Measurements from ENCODE around the gene ASGR2. TPM values are rescaled to one million over a fixed set of nuclear protein-coding genes. Genes with fewer than 3 reads are reported as not detected.
"Not testable (repeated sequence)": the region's sequence is repeated elsewhere in the genome, so short reads cannot be mapped to it uniquely, and the experiment has no call there.

ASGR2 gene
- polyA plus RNA-seq, 1 donor from 2014 or later, result not detected

- H3K9me3 ChIP-seq (ENCODE audit: low read length), result no peaks in the 10 kb centered on the region
- no peaks in the 10 kb centered on the region for H3K27me3 ChIP-seq (ENCODE audit: insufficient read depth, low read depth, low read length)
- no peaks in the 10 kb centered on the region for H3K79me2 ChIP-seq (replicated peaks; ENCODE audit: insufficient read depth, low read length)
- H2AFZ ChIP-seq (ENCODE audit: low read depth, low read length), result no peak overlapping the region
- TF ChIP-seq REST (IDR thresholded peaks at IDR 0.05; ENCODE audit: borderline replicate concordance) (no peak), SMC3 (conservative IDR thresholded peaks at IDR 0.05; ENCODE audit: poor library complexity) (no peak), EZH2 (IDR thresholded peaks at IDR 0.05; ENCODE audit: borderline replicate concordance, insufficient read depth, low read length, poor library complexity, severe bottlenecking) (no peak), POLR2AphosphoS5 (IDR thresholded peaks at IDR 0.05) (no peak), MXI1 (conservative IDR thresholded peaks at IDR 0.05; ENCODE audit: poor library complexity, severe bottlenecking) (no peak), RAD21 (conservative IDR thresholded peaks at IDR 0.05) (no peak), CTCF (IDR thresholded peaks at IDR 0.05; ENCODE audit: poor library complexity, severe bottlenecking) (no peak), EP300 (conservative IDR thresholded peaks at IDR 0.05; ENCODE audit: poor library complexity, severe bottlenecking) (no peak), TAF1 (IDR thresholded peaks at IDR 0.05; ENCODE audit: low read depth) (no peak)
- H3K4me2 ChIP-seq (ENCODE audit: low read length), result no peak overlapping the region
- no peaks in the 10 kb centered on the region for H3K36me3 ChIP-seq (ENCODE audit: insufficient read depth, low read length)
- no peaks in the 10 kb centered on the region for H3K9me2 ChIP-seq (ENCODE audit: insufficient read depth, low read length)
- no peak overlapping the region for H3K9ac ChIP-seq (ENCODE audit: low read length)
- no peak overlapping the region for H3K27ac ChIP-seq (ENCODE audit: low read length)
- no peak overlapping the region for H3K4me3 ChIP-seq (ENCODE audit: low read length)
- no peaks in the 10 kb centered on the region for H4K20me1 ChIP-seq (ENCODE audit: insufficient read depth)
- H3F3A ChIP-seq (ENCODE audit: insufficient read depth, low read length, poor library complexity, severe bottlenecking), result no peaks in the 10 kb centered on the region
Measured at GRCh38 chr17:7122381-7122780, 7.8 kb upstream of the ASGR2 start.

GRCh38 chr17:7120635-7121034 is 6.0 kb upstream of the ASGR2 start:
- H3K36me3 ChIP-seq (ENCODE audit: insufficient read depth, low read length); H2AFZ ChIP-seq (ENCODE audit: low read depth, low read length); H3K79me2 ChIP-seq (replicated peaks; ENCODE audit: insufficient read depth, low read length); H3F3A ChIP-seq (ENCODE audit: insufficient read depth, low read length, poor library complexity, severe bottlenecking); H4K20me1 ChIP-seq (ENCODE audit: insufficient read depth); H3K27ac ChIP-seq (ENCODE audit: low read length); H3K27me3 ChIP-seq (ENCODE audit: insufficient read depth, low read depth, low read length); H3K9me2 ChIP-seq (ENCODE audit: insufficient read depth, low read length); H3K4me2 ChIP-seq (ENCODE audit: low read length); H3K9ac ChIP-seq (ENCODE audit: low read length); H3K4me3 ChIP-seq (ENCODE audit: low read length); H3K9me3 ChIP-seq (ENCODE audit: low read length): not testable (repeated sequence)

GRCh38 chr17:7120123-7120522 is 5.5 kb upstream of the ASGR2 start:
- H3K27me3 ChIP-seq (ENCODE audit: insufficient read depth, low read depth, low read length), result no peaks in the 10 kb centered on the region
- H3K79me2 ChIP-seq (replicated peaks; ENCODE audit: insufficient read depth, low read length), result no peaks in the 10 kb centered on the region
- no peaks in the 10 kb centered on the region for H3F3A ChIP-seq (ENCODE audit: insufficient read depth, low read length, poor library complexity, severe bottlenecking)
- H3K9me3 ChIP-seq (ENCODE audit: low read length), result no peaks in the 10 kb centered on the region
- no peak overlapping the region for H2AFZ ChIP-seq (ENCODE audit: low read depth, low read length)
- H3K36me3 ChIP-seq (ENCODE audit: insufficient read depth, low read length), result no peaks in the 10 kb centered on the region
- no peak for TF ChIP-seq EZH2 (IDR thresholded peaks at IDR 0.05; ENCODE audit: borderline replicate concordance, insufficient read depth, low read length, poor library complexity, severe bottlenecking)
- TF ChIP-seq EP300 (conservative IDR thresholded peaks at IDR 0.05; ENCODE audit: poor library complexity, severe bottlenecking), result no peak
- no peak for TF ChIP-seq POLR2AphosphoS5 (IDR thresholded peaks at IDR 0.05)
- no peak for TF ChIP-seq MXI1 (conservative IDR thresholded peaks at IDR 0.05; ENCODE audit: poor library complexity, severe bottlenecking)
- TF ChIP-seq TAF1 (IDR thresholded peaks at IDR 0.05; ENCODE audit: low read depth), result no peak
- no peak for TF ChIP-seq REST (IDR thresholded peaks at IDR 0.05; ENCODE audit: borderline replicate concordance)
- TF ChIP-seq SMC3 (conservative IDR thresholded peaks at IDR 0.05; ENCODE audit: poor library complexity), result no peak
- no peak for TF ChIP-seq CTCF (IDR thresholded peaks at IDR 0.05; ENCODE audit: poor library complexity, severe bottlenecking)
- no peak for TF ChIP-seq RAD21 (conservative IDR thresholded peaks at IDR 0.05)
- H3K27ac ChIP-seq (ENCODE audit: low read length), result no peak overlapping the region
- H3K9ac ChIP-seq (ENCODE audit: low read length), result no peak overlapping the region
- no peak overlapping the region for H3K4me2 ChIP-seq (ENCODE audit: low read length)
- H4K20me1 ChIP-seq (ENCODE audit: insufficient read depth), result no peaks in the 10 kb centered on the region
- H3K9me2 ChIP-seq (ENCODE audit: insufficient read depth, low read length), result no peaks in the 10 kb centered on the region
- H3K4me3 ChIP-seq (ENCODE audit: low read length), result no peak overlapping the region
